Measurements from ENCODE around the gene MAMSTR. TPM values are rescaled to one million over a fixed set of nuclear protein-coding genes. Genes with fewer than 3 reads are reported as not detected.
"Not testable (repeated sequence)": the region's sequence is repeated elsewhere in the genome, so short reads cannot be mapped to it uniquely, and the experiment has no call there.

The MAMSTR gene
- total and polyA plus RNA-seq, 4 experiments from 2014 or later = 0.71 to 2.5 (median 1.4) TPM

DNA sequence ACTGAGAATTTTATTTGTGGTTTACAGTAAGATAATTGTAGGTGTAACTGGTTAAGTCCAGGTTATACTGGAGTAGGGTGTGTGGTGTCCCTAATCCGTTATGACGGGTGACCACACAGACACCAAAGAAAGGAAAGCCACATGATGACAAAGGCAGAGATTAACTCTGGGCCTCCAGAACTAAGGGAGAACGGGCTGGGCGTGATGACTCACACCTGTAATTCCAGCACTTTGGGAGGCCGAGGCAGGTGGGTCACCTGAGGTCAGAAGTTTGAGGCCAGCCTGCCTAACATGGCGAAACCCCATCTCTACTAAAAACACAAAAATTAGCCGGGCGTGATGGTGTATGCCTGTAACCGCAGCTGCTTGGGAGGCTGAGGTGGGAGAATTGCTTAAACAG is 33.9 kb downstream of the MAMSTR start:
- no peak for DNase-seq
- H3K4me1 ChIP-seq (ENCODE audit: insufficient read depth, low read length) = no peaks in the 10 kb centered on the region
- no peak overlapping the region for H3K27ac ChIP-seq (ENCODE audit: low read depth, low read length)
- H3K4me3 Mint-ChIP-seq = no peak overlapping the region
- no peaks in the 10 kb centered on the region for H3K9me3 ChIP-seq (ENCODE audit: control insufficient read depth in 1 of 2, low read length in 2 of 2)
- H3K36me3 ChIP-seq (ENCODE audit: insufficient read depth, low read length) = no peaks in the 10 kb centered on the region
- no peak overlapping the region for H3K27ac Mint-ChIP-seq
- H3K4me1 Mint-ChIP-seq = no peaks in the 10 kb centered on the region
- ChIA-PET POLR2A (ENCODE audit: partially characterized antibody) (interaction anchor here (0.5 kb wide), 1 partner anchor 412 kb away, joined by 3 read pairs; no protein-coding TSS in a partner anchor), CTCF (ENCODE audit: partially characterized antibody) (interaction anchor here (2.1 kb wide), 1 partner anchor 10 kb away, joined by 7 read pairs; no protein-coding TSS in a partner anchor)
- intact Hi-C loops (cut with micrococcal nuclease) = no loop called here
- no peaks in the 10 kb centered on the region for H3K27me3 ChIP-seq (ENCODE audit: insufficient read depth, low read length)
- H3K4me3 ChIP-seq (ENCODE audit: low read length in 2 of 2) = no peak overlapping the region
- no peaks in the 10 kb centered on the region for H3K9me3 Mint-ChIP-seq
- H3K27me3 Mint-ChIP-seq = no peaks in the 10 kb centered on the region
- H3K36me3 Mint-ChIP-seq = no peaks in the 10 kb centered on the region

DNA sequence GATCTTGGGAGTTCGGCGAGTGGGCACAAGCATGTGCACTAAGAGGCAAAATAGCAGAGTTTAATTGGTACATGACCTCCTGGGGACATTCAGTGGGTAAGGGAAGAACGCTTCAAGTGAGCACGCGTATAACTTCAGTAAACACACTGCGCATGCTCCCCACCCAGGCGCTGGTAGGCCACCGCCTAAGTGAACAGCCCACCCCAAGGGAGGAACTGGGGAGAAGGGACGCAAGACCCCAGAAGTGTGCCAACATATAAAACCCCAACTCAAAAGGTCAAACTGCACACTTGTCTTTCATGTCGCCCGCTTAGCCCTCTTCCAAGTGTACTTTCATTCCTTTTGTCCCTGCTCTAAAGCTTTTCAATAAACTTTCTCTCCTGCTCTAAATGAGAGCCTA is 36.2 kb downstream of the MAMSTR start:
- Histone ChIP-seq H3K27me3 (ENCODE audit: insufficient read depth, low read length) (no peaks in the 10 kb centered on the region), H3K36me3 (ENCODE audit: insufficient read depth, low read length) (no peaks in the 10 kb centered on the region), H3K4me3 (ENCODE audit: low read length in 2 of 2) (no peak overlapping the region), H3K9me3 (ENCODE audit: control insufficient read depth in 1 of 2, low read length in 2 of 2) (no peaks in the 10 kb centered on the region), H3K4me1 (ENCODE audit: insufficient read depth, low read length) (no peaks in the 10 kb centered on the region), H3K27ac (ENCODE audit: low read depth, low read length) (no peak overlapping the region)
- no peaks in the 10 kb centered on the region for H3K27me3 Mint-ChIP-seq
- no peaks in the 10 kb centered on the region for H3K4me1 Mint-ChIP-seq
- no peak overlapping the region for H3K4me3 Mint-ChIP-seq
- no peak for DNase-seq
- ChIA-PET POLR2A (ENCODE audit: partially characterized antibody) (interaction anchor here (0.7 kb wide), 1 partner anchor 9 kb away, joined by 3 read pairs; no protein-coding TSS in a partner anchor), CTCF (ENCODE audit: partially characterized antibody) (no interaction called here)
- H3K36me3 Mint-ChIP-seq = no peaks in the 10 kb centered on the region
- H3K9me3 Mint-ChIP-seq = no peaks in the 10 kb centered on the region
- H3K27ac Mint-ChIP-seq = no peak overlapping the region
- intact Hi-C loops (cut with micrococcal nuclease) = no loop called here

DNA sequence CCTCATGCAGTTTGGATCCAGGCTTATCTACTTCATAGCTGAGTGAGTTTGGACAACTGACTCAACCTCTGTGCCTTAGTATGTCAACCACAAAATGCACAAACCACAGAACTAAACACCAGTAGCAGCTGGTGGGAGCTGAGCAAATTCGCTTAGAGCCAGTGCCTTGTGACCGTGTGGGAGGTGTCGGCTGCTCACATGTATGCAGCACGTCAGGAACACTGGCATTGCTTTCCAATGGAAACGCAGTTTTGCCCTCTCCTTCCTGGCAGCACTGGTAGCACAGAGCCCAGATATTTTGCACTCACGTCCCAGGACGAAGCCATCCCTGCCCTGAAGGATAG is 38.4 kb downstream of the MAMSTR start:
- no peak for DNase-seq
- Mint-ChIP-seq H3K36me3 (no peaks in the 10 kb centered on the region), H3K27me3 (no peaks in the 10 kb centered on the region), H3K4me1 (no peaks in the 10 kb centered on the region), H3K9me3 (no peaks in the 10 kb centered on the region), H3K4me3 (no peak overlapping the region), H3K27ac (no peak overlapping the region)
- Histone ChIP-seq H3K27ac (ENCODE audit: low read depth, low read length) (no peak overlapping the region), H3K27me3 (ENCODE audit: insufficient read depth, low read length) (no peaks in the 10 kb centered on the region), H3K4me1 (ENCODE audit: insufficient read depth, low read length) (no peaks in the 10 kb centered on the region), H3K36me3 (ENCODE audit: insufficient read depth, low read length) (no peaks in the 10 kb centered on the region), H3K4me3 (ENCODE audit: low read length in 2 of 2) (no peak overlapping the region), H3K9me3 (ENCODE audit: control insufficient read depth in 1 of 2, low read length in 2 of 2) (no peaks in the 10 kb centered on the region)
- ChIA-PET POLR2A (ENCODE audit: partially characterized antibody) (no interaction called here), CTCF (ENCODE audit: partially characterized antibody) (no interaction called here)
- intact Hi-C loops (cut with micrococcal nuclease) = no loop called here

DNA sequence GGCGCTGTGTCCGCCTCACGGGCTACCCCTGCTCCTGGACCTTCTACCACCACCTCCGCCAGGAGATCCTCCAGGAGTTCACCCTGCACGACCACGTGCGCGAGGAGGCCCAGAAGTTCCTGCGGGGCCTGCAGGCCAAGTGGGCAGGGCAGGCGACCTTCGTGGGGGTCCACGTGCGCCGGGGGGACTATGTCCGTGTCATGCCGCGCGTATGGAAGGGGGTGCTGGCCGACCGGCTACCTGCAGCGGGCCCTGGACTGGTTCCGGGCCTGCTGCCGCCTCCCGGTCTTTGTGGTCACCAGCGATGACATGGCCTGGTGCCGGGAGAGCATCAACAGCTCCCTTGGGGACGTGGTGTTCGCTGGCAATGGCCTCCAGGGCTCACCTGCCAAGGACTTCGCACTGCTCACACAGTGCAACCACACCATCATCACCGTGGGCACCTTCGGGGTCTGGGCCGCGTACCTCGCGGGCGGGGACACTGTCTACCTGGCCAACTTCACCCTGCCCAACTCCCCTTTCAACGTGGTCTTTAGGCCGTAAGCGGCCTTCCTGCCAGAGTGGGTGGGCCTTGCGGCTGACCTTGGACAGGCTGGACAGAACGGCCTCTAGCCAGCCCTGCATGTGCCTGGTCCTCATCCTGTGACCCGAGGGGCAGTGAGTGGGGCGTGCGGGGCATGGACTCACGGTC is 38.9 kb downstream of the MAMSTR start:
- Histone ChIP-seq H3K4me1 (ENCODE audit: insufficient read depth, low read length) (peaks cover 2% of the 10 kb centered on the region), H3K27me3 (ENCODE audit: insufficient read depth, low read length) (no peaks in the 10 kb centered on the region), H3K27ac (ENCODE audit: low read depth, low read length) (no peak overlapping the region), H3K36me3 (ENCODE audit: insufficient read depth, low read length) (no peaks in the 10 kb centered on the region), H3K9me3 (ENCODE audit: control insufficient read depth in 1 of 2, low read length in 2 of 2) (no peaks in the 10 kb centered on the region), H3K4me3 (ENCODE audit: low read length in 2 of 2) (no peak overlapping the region)
- peaks cover 0 to under 1% (median under 1%) of the 10 kb centered on the region in 4 donors for H3K4me1 Mint-ChIP-seq
- no peaks in the 10 kb centered on the region for H3K36me3 Mint-ChIP-seq
- H3K4me3 Mint-ChIP-seq = no peak overlapping the region
- no peak overlapping the region for H3K27ac Mint-ChIP-seq
- intact Hi-C loops (cut with micrococcal nuclease) = no loop called here
- no peak for DNase-seq
- H3K9me3 Mint-ChIP-seq = no peaks in the 10 kb centered on the region
- CTCF ChIA-PET (ENCODE audit: partially characterized antibody) = no interaction called here
- no peaks in the 10 kb centered on the region for H3K27me3 Mint-ChIP-seq
- POLR2A ChIA-PET (ENCODE audit: partially characterized antibody) = no interaction called here

DNA sequence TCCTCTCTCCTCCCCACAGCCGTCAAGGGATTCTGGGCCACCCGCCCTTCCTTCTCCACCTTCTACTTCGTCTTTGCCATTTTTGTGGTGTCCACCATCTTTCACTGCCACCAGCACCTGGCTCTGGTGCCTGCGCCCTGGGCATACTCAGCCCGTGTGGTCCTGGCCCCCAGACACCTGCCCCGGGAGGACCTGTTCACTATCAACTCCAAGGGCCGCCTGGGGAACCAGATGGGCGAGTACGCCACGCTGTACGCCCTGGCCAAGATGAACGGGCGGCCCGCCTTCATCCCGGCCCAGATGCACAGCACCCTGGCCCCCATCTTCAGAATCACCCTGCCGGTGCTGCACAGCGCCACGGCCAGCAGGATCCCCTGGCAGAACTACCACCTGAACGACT is 39.5 kb downstream of the MAMSTR start:
- H3K27me3 Mint-ChIP-seq; POLR2A ChIA-PET (ENCODE audit: partially characterized antibody); CTCF ChIA-PET (ENCODE audit: partially characterized antibody): not testable (repeated sequence)

DNA sequence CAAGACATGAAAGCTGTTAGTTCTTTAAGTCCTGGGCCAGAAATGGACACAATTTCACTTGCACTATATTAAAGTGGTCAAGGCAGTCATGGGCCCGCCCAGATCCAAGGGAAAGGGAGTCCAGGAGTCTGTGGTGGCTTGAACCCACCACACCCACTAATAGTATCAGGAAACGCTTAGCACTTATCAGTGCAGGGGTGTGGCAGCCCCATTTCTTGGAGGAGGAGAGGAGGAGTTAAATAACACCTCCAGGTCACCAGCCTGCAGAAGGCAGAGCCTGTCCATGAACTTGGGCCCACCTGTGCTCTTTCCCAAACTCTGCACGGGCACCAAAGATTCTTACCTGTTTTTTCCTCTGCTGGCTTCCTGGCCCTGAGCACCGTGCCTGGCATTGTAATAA is 41.3 kb downstream of the MAMSTR start:
- Mint-ChIP-seq H3K36me3 (no peaks in the 10 kb centered on the region), H3K4me1 (peaks cover 5 to 8% (median 6%) of the 10 kb centered on the region in 4 donors), H3K4me3 (no peak overlapping the region), H3K9me3 (no peaks in the 10 kb centered on the region), H3K27ac (no peak overlapping the region), H3K27me3 (no peaks in the 10 kb centered on the region)
- H3K36me3 ChIP-seq (ENCODE audit: insufficient read depth, low read length) = no peaks in the 10 kb centered on the region
- ChIA-PET POLR2A (ENCODE audit: partially characterized antibody) (interaction anchor here (1.0 kb wide), 1 partner anchor 61 kb away, joined by 3 read pairs; no protein-coding TSS in a partner anchor), CTCF (ENCODE audit: partially characterized antibody) (interaction anchor here (1.2 to 1.3 kb wide), 2 partner anchors 10 to 33 kb away, joined by 5 to 8 read pairs; partner anchors contain the start of gene CA11)
- intact Hi-C loops (cut with micrococcal nuclease) = no loop called here
- no peaks in the 10 kb centered on the region for H3K9me3 ChIP-seq (ENCODE audit: control insufficient read depth in 1 of 2, low read length in 2 of 2)
- H3K27me3 ChIP-seq (ENCODE audit: insufficient read depth, low read length) = no peaks in the 10 kb centered on the region
- DNase-seq = no peak
- no peak overlapping the region for H3K4me3 ChIP-seq (ENCODE audit: low read length in 2 of 2)
- no peak overlapping the region for H3K27ac ChIP-seq (ENCODE audit: low read depth, low read length)
- peaks cover 9% of the 10 kb centered on the region for H3K4me1 ChIP-seq (ENCODE audit: insufficient read depth, low read length)

More for the DNA sequence above, 39.5 kb downstream of the MAMSTR start:
- H3K27ac Mint-ChIP-seq; H3K4me3 Mint-ChIP-seq; H3K27ac ChIP-seq (ENCODE audit: low read depth, low read length); DNase-seq; H3K4me1 ChIP-seq (ENCODE audit: insufficient read depth, low read length); H3K9me3 Mint-ChIP-seq; H3K4me1 Mint-ChIP-seq; H3K36me3 Mint-ChIP-seq; H3K9me3 ChIP-seq (ENCODE audit: control insufficient read depth in 1 of 2, low read length in 2 of 2); H3K27me3 ChIP-seq (ENCODE audit: insufficient read depth, low read length); intact Hi-C loops (cut with micrococcal nuclease); H3K36me3 ChIP-seq (ENCODE audit: insufficient read depth, low read length); H3K4me3 ChIP-seq (ENCODE audit: low read length in 2 of 2): not testable (repeated sequence)

DNA sequence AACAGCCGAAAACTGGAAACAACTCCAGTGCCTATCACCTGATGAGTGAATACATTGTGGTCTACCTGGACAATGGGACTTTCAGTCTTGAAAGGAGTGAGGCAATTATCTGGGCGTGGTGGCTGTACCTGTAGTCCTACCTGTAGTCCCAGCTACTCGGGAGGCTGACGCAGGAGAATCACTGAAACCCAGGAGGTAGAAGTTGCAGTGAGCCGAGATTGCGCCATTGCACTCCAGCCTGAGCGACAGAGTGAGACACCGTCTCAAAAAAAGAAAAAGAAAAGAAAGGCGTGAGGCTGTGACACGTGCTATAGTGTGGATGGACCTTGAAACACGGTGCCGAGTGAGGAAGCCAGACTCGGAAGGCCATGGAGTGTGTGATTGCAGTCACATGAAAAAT is 42.6 kb downstream of the MAMSTR start:
- Mint-ChIP-seq H3K9me3 (no peaks in the 10 kb centered on the region), H3K36me3 (no peaks in the 10 kb centered on the region), H3K27ac (no peak overlapping the region), H3K4me3 (no peak overlapping the region), H3K27me3 (no peaks in the 10 kb centered on the region), H3K4me1 (peaks cover 5 to 8% (median 6%) of the 10 kb centered on the region in 4 donors)
- CTCF ChIA-PET (ENCODE audit: partially characterized antibody) = interaction anchor here (1.6 to 3.6 kb wide), 4 partner anchors 12 to 166 kb away, joined by 4 to 34 read pairs (median 7); partner anchors contain the start of gene CA11
- Histone ChIP-seq H3K4me3 (ENCODE audit: low read length in 2 of 2) (no peak overlapping the region), H3K36me3 (ENCODE audit: insufficient read depth, low read length) (no peaks in the 10 kb centered on the region), H3K9me3 (ENCODE audit: control insufficient read depth in 1 of 2, low read length in 2 of 2) (no peaks in the 10 kb centered on the region), H3K27ac (ENCODE audit: low read depth, low read length) (no peak overlapping the region), H3K27me3 (ENCODE audit: insufficient read depth, low read length) (no peaks in the 10 kb centered on the region), H3K4me1 (ENCODE audit: insufficient read depth, low read length) (peaks cover 9% of the 10 kb centered on the region)
- intact Hi-C loops (cut with micrococcal nuclease) = no loop called here
- POLR2A ChIA-PET (ENCODE audit: partially characterized antibody) = interaction anchor here (0.6 to 3.3 kb wide), 2 partner anchors 32 to 199 kb away, joined by 3 to 25 read pairs; partner anchors contain the start of gene CA11
- no peak for DNase-seq

Data from CD4-positive, alpha-beta memory T cell (primary cell).